Right lobe of liver (tissue), 4 donors: ENCODE data around the gene INHBC.

Experiments used
- POLR2A ChIP-seq: fragments of 450-650 bp; IDR thresholded peaks from one replicate; pipeline ENCODE4 v1.6.1; 2017; ENCODE audit warnings: antibody characterized with exemption, mild to moderate bottlenecking
- TF ChIP-seq, protein P1 (sequence below), 4 donors: fragments of 200-600 bp in 3 of 4; fragments of 450-650 bp in 1 of 4; IDR thresholded peaks; one replicate each; pipeline versions ENCODE4 v1.5.1 to v1.8.0; 2016 to 2022; ENCODE audit warnings: antibody characterized with exemption in 4 of 4, mild to moderate bottlenecking in 2 of 4
- donor health status: DM: no; HTN: no; CAD: no.
- donor health status: DM: no; HTN: no; CAD: no.
- donor health status: DM: no; HTN: yes; CAD: no.

DNA sequence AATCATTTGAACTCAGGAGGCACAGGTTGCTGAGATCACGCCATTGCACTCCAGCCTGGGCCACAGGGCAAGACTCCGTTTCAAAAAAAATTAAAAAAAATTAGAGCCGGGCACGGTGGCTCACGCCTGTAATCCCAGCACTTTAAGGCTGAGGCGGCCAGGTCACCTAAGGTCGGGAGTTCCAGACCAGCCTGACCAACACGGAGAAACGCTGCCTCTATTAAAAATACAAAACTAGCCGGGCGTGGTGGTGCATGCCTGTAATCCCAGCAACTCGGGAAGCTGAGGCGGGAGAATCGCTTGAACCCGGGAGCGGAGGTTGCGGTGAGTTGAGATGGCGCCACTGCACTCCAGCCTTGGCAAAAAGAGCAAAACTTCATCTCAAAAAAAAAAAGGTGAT is 39.5 kb upstream of the INHBC start:
- TF ChIP-seq POLR2A = no peak
- TF ChIP-seq, protein P1, sequence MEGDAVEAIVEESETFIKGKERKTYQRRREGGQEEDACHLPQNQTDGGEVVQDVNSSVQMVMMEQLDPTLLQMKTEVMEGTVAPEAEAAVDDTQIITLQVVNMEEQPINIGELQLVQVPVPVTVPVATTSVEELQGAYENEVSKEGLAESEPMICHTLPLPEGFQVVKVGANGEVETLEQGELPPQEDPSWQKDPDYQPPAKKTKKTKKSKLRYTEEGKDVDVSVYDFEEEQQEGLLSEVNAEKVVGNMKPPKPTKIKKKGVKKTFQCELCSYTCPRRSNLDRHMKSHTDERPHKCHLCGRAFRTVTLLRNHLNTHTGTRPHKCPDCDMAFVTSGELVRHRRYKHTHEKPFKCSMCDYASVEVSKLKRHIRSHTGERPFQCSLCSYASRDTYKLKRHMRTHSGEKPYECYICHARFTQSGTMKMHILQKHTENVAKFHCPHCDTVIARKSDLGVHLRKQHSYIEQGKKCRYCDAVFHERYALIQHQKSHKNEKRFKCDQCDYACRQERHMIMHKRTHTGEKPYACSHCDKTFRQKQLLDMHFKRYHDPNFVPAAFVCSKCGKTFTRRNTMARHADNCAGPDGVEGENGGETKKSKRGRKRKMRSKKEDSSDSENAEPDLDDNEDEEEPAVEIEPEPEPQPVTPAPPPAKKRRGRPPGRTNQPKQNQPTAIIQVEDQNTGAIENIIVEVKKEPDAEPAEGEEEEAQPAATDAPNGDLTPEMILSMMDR (IDR thresholded peaks at IDR 0.05) = no peak
